ENCODE measurements around the gene RBPJL. TPM values are rescaled to one million over a fixed set of nuclear protein-coding genes. Genes with fewer than 3 reads are reported as not detected.

Gene RBPJL
- total and polyA plus RNA-seq, 2 of the 13 experiments (the other 11 are each of a cell fraction or from before 2014, with no cell fraction given) = not detected

- TF ChIP-seq HNF1B (CRISPR knock-in tag; IDR thresholded peaks at IDR 0.05) (peak; percentile 69; the same call in 1 of the 2 replicates), IRF9 (CRISPR knock-in tag; IDR thresholded peaks at IDR 0.05; ENCODE audit: borderline replicate concordance) (no peak), ZNF501 (CRISPR knock-in tag; IDR thresholded peaks at IDR 0.05) (peak; percentile 53), ZNF746 (CRISPR knock-in tag; IDR thresholded peaks at IDR 0.05) (0 out of 2 replicates have a peak, but pooled peaks have one; percentile 22), NCOR1 (IDR thresholded peaks at IDR 0.05; ENCODE audit: borderline replicate concordance, low read length) (0 out of 2 replicates have a peak, but pooled peaks have one; percentile 13)
These were observed 40.8 kb downstream of the RBPJL start (continued) for GRCh38 chr20:45347297-45347935.

GRCh38 chr20:45347936-45348778 is 41.5 kb downstream of the RBPJL start, which contains the start of gene SDC4:
SDC4 (minus strand) TSS chr20:45348424; CDS start chr20:45348384, 40 bp downstream.
- intact Hi-C loops (cut with micrococcal nuclease; ENCODE audit: unreplicated experiment) (no loop called here), in situ Hi-C loops (cut with HindIII; ENCODE audit: extremely low pct_ligation_motif_present, low pct_unique_long_range_greater_than_20kb) (no loop called here)
- H3K4me3 ChIP-seq (replicated peaks in 1 of 3; ENCODE audit: insufficient read depth in 1 of 3, low read depth in 2 of 3, low read length in 3 of 3) = peak within 1 kb of the TSS; percentile 79 to 87 (median 87)
- no peaks in the 10 kb centered on the region for H3K36me3 ChIP-seq (replicated peaks in 1 of 2; ENCODE audit: control insufficient read depth in 1 of 2, insufficient read depth in 2 of 2, low read length in 2 of 2)
- ATAC-seq (peak; percentile 55), FAIRE-seq (no peak), DNase-seq (ENCODE audit: low spot score) (no peak)
- no TSS peak for BruUV-seq (replicated peaks)
- H2AFZ ChIP-seq (ENCODE audit: low read length) = no peak within 1 kb of the TSS
- POLR2A ChIA-PET = interaction anchor here (1.1 to 29.5 kb wide), 7 partner anchors 5 to 463 kb away, joined by 3 to 1422 read pairs (median 14); partner anchors contain the start of genes PIGT, SDC4, SYS1 and YWHAB
- H3K27ac ChIP-seq (ENCODE audit: extremely low read length, insufficient read depth, low read length) = peak within 1 kb of the TSS; percentile 53
- H3K79me2 ChIP-seq (ENCODE audit: insufficient read depth, low read length) = peaks cover 28% of the 10 kb centered on the region
- H3K9ac ChIP-seq (ENCODE audit: insufficient read depth, low read depth, low read length) = peak within 1 kb of the TSS; percentile 76
- no peaks in the 10 kb centered on the region for H3K9me3 ChIP-seq (ENCODE audit: low read length)
- 2% methylated on average over 40 of the region's 77 CpGs for WGBS (ENCODE audit: low lambda C conversion rate)
- CTCF ChIA-PET (ENCODE audit: low intra/inter-chr PET ratio, low total read pairs) = no interaction called here
- H3K4me2 ChIP-seq (ENCODE audit: low read depth, low read length) = peak within 1 kb of the TSS; percentile 99
- H3K27me3 ChIP-seq (ENCODE audit: control insufficient read depth in 1 of 2, insufficient read depth in 2 of 2, low read length in 2 of 2) = peaks cover 1 to 11% of the 10 kb centered on the region in 2 experiments; a peak in 2 of 5 replicates
- H4K20me1 ChIP-seq (ENCODE audit: insufficient read depth, low read length) = peaks cover 8% of the 10 kb centered on the region; the same call in 1 of the 2 replicates
- peaks cover 69% of the 10 kb centered on the region for H3K4me1 ChIP-seq (ENCODE audit: insufficient read depth, low read length)
- TF ChIP-seq STAT5B (CRISPR knock-in tag; IDR thresholded peaks at IDR 0.05) (no peak), RXRA (CRISPR knock-in tag; IDR thresholded peaks at IDR 0.05) (peak; percentile 50; the same call in 1 of the 2 replicates), FOXA3 (CRISPR knock-in tag; IDR thresholded peaks at IDR 0.05) (peak; percentile 56), ZFP36L1 (CRISPR knock-in tag; IDR thresholded peaks at IDR 0.05) (peak; percentile 11; the same call in 1 of the 2 replicates), ZNF350 (CRISPR knock-in tag; IDR thresholded peaks at IDR 0.05; ENCODE audit: borderline replicate concordance, low read depth) (peak; percentile 73), ZBTB4 (CRISPR knock-in tag; IDR thresholded peaks at IDR 0.05; ENCODE audit: borderline replicate concordance) (peak; percentile 81; the same call in 1 of the 2 replicates)
- TF ChIP-seq, protein P1, sequence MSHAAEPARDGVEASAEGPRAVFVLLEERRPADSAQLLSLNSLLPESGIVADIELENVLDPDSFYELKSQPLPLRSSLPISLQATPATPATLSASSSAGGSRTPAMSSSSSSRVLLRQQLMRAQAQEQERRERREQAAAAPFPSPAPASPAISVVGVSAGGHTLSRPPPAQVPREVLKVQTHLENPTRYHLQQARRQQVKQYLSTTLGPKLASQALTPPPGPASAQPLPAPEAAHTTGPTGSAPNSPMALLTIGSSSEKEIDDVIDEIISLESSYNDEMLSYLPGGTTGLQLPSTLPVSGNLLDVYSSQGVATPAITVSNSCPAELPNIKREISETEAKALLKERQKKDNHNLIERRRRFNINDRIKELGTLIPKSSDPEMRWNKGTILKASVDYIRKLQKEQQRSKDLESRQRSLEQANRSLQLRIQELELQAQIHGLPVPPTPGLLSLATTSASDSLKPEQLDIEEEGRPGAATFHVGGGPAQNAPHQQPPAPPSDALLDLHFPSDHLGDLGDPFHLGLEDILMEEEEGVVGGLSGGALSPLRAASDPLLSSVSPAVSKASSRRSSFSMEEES (CRISPR knock-in tag; IDR thresholded peaks at IDR 0.05) = peak; percentile 64; the same call in 1 of the 2 replicates

Measured in HepG2 (cell line).